Brain microvascular endothelial cell (primary cell): Measurements from ENCODE around the gene ACAD9.
"Not testable (repeated sequence)": the region's sequence is repeated elsewhere in the genome, so short reads cannot be mapped to it uniquely, and the experiment has no call there.

Source experiments
- DNase-seq: peaks from one replicate; pipeline ENCODE4 v3.0.0-alpha.2; 2020
- H3K27ac ChIP-seq: fragments of 250-450 bp; sonication (Bioruptor Pico); 2 replicates; pipeline ENCODE4 v1.5.1; 2020; ENCODE audit warnings: mild to moderate bottlenecking, moderate library complexity
- H3K27me3 ChIP-seq: fragments of 250-450 bp; sonication (Bioruptor Pico); replicated peaks from 2 replicates; pipeline ENCODE4 v1.5.1; 2020; ENCODE audit warnings: mild to moderate bottlenecking
- H3K36me3 ChIP-seq: fragments of 250-450 bp; sonication (Bioruptor Pico); replicated peaks from 2 replicates; pipeline ENCODE4 v1.5.1; 2020; ENCODE audit warnings: mild to moderate bottlenecking
- H3K4me3 ChIP-seq: 2 replicates; pipeline ENCODE4 v1.5.1; 2011; ENCODE audit warnings: low read depth, mild to moderate bottlenecking, control low read depth, low read length, moderate library complexity
- CTCF ChIP-seq: IDR thresholded peaks from 2 replicates; pipeline ENCODE4 v1.5.1; 2011; ENCODE audit warnings: low read depth, mild to moderate bottlenecking, moderate library complexity, low read length, control low read depth, inconsistent platforms; ENCODE audit errors: missing control alignments
- in situ Hi-C: cut with HindIII; loops from 2 replicates; pipeline ENCODE4 v1.10.0; 2017; ENCODE audit warnings: low sequenced_read_pairs, low pct_ligation_motif_present

The ACAD9 gene

GRCh38 chr3:128874481-128875180, 4.8 kb upstream of the ACAD9 start:
- DNase-seq: no peak
- no peaks in the 10 kb centered on the region for H3K27me3 ChIP-seq
- in situ Hi-C loops: no loop called here
- no peak overlapping the region for H3K4me3 ChIP-seq
- H3K27ac ChIP-seq: no peak overlapping the region
- no peak for TF ChIP-seq CTCF
- no peaks in the 10 kb centered on the region for H3K36me3 ChIP-seq

- in situ Hi-C loops: no loop called here
- Histone ChIP-seq H3K4me3 (no peak overlapping the region), H3K27ac (no peak overlapping the region), H3K36me3 (no peaks in the 10 kb centered on the region), H3K27me3 (no peaks in the 10 kb centered on the region)
- DNase-seq: peak; percentile 28
- TF ChIP-seq CTCF: peak; percentile 80
Observed at GRCh38 chr3:128875556-128876120, 3.8 kb upstream of the ACAD9 start.

DNA sequence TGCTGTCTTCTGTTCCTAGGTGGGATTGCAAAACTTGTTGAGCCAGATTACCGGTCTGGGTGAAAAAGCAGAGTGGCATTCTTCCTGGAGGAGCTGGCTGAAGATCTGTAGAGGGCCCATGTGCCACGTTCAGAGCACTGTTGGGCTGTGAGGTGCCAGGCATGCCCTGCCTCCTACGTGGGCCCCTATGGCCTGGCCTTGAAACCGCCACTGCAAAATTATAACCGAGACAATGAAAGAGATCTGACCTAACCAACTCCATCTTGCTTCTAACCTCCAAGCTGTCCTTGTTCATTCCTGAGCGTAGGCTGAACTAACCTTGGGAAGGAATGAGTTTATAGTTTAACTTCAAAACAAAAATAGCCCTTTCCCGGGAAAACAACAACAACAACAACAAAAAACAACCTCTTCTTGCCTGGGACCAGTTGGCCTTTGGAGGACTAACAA, 1.4 kb upstream of the ACAD9 start:
- no peak for DNase-seq
- in situ Hi-C loops: no loop called here
- no peak for TF ChIP-seq CTCF

GRCh38 chr3:128878556-128879124, 780 bp upstream of the ACAD9 start:
- H3K27ac ChIP-seq: peak overlapping the region; percentile 95
- in situ Hi-C loops: no loop called here
- H3K27me3 ChIP-seq: no peaks in the 10 kb centered on the region
- no peaks in the 10 kb centered on the region for H3K36me3 ChIP-seq
- DNase-seq: peak; percentile 61
- TF ChIP-seq CTCF: no peak
- peak overlapping the region; percentile 87 for H3K4me3 ChIP-seq

More for the DNA sequence above, 1.4 kb upstream of the ACAD9 start:
- Histone ChIP-seq H3K4me3 (peak overlapping the region; percentile 87), H3K36me3 (no peaks in the 10 kb centered on the region), H3K27ac (peak overlapping the region; percentile 95), H3K27me3 (no peaks in the 10 kb centered on the region)

- in situ Hi-C loops: no loop called here
- no peak for TF ChIP-seq CTCF
- peak overlapping the region; percentile 87 for H3K4me3 ChIP-seq
- DNase-seq: no peak
- peak overlapping the region; percentile 95 for H3K27ac ChIP-seq
- no peaks in the 10 kb centered on the region for H3K27me3 ChIP-seq
- H3K36me3 ChIP-seq: no peaks in the 10 kb centered on the region
Observed at GRCh38 chr3:128879991-128880390, 571 bp downstream of the ACAD9 start.

- in situ Hi-C loops, DNase-seq, H3K36me3 ChIP-seq, H3K27me3 ChIP-seq, H3K27ac ChIP-seq: not testable (repeated sequence)
- peak overlapping the region; percentile 87 for H3K4me3 ChIP-seq
Observed at GRCh38 chr3:128880455-128880854, 1.0 kb downstream of the ACAD9 start.
